Lung (tissue), 12 donors: ENCODE data around the gene CTNNBL1. TPM values are rescaled to one million over a fixed set of nuclear protein-coding genes. Genes with fewer than 3 reads are reported as not detected.
"Not testable (repeated sequence)": the region's sequence is repeated elsewhere in the genome, so short reads cannot be mapped to it uniquely, and the experiment has no call there.

Experiments used
- ATAC-seq: fragments of 200-7000 bp; cut with Tn5 transposase; one replicate; pipeline ENCODE4 v1.9.1; 2020; ENCODE audit warnings: moderate number of reproducible peaks; ENCODE audit not compliant: insufficient read depth, low FRiP score
- DNase-seq, 3 donors: peaks; one replicate each; pipeline ENCODE4 v3.0.0-alpha.2; 2013 to 2017
- H3K27ac ChIP-seq, 2 donors: one replicate each; pipeline ENCODE4 v1.5.1; 2013; ENCODE audit warnings: mild to moderate bottlenecking in 2 of 2, moderate library complexity in 2 of 2, control low read depth in 1 of 2, inconsistent platforms in 1 of 2, low read depth in 1 of 2, low read length in 1 of 2
- H3K27me3 ChIP-seq, 3 donors: one replicate each; pipeline ENCODE4 v1.5.1; 2013; ENCODE audit warnings: low read length in 2 of 3; ENCODE audit not compliant: control insufficient read depth in 3 of 3, insufficient read depth in 3 of 3
- H3K36me3 ChIP-seq, 4 donors: one replicate each; pipeline ENCODE4 v1.5.1; 2013; ENCODE audit warnings: low read length in 4 of 4, mild to moderate bottlenecking in 1 of 4, moderate library complexity in 1 of 4; ENCODE audit not compliant: control insufficient read depth in 4 of 4, insufficient read depth in 4 of 4
- H3K4me1 ChIP-seq, 5 donors: one replicate each; pipeline ENCODE4 v1.5.1; 2013; ENCODE audit warnings: low read length in 5 of 5, mild to moderate bottlenecking in 2 of 5, moderate library complexity in 1 of 5; ENCODE audit not compliant: control insufficient read depth in 5 of 5, insufficient read depth in 5 of 5
- H3K4me3 ChIP-seq: one replicate; pipeline ENCODE4 v1.5.1; 2013; ENCODE audit warnings: mild to moderate bottlenecking, control low read depth, moderate library complexity
- H3K9ac ChIP-seq, 2 donors: one replicate each; pipeline ENCODE4 v1.5.1; 2013; ENCODE audit warnings: low read length in 2 of 2, control low read depth in 1 of 2; ENCODE audit not compliant: insufficient read depth in 1 of 2
- H3K9me3 ChIP-seq, 4 donors: one replicate each; pipeline ENCODE4 v1.5.1; 2013; ENCODE audit warnings: low read length in 3 of 4, mild to moderate bottlenecking in 1 of 4, moderate library complexity in 1 of 4; ENCODE audit not compliant: control insufficient read depth in 4 of 4, insufficient read depth in 3 of 4
- CTCF ChIP-seq: IDR thresholded peaks from 2 replicates; pipeline ENCODE4 v1.5.1; 2012; ENCODE audit warnings: mild to moderate bottlenecking; ENCODE audit errors: control extremely low read depth, extremely low read depth
- WGBS, 2 donors: extraction: QIAGEN DNeasy Blood & Tissue Kit; methylation state at CpG; one replicate each; pipeline ENCODE4 v1.1.7; 2013; 5-methylcytosine and 5-hydroxymethylcytosine counted together
- polyA plus RNA-seq, 2 donors: library from polyadenylated mRNA; stranded (reverse); fragments of 200-250 nt; gene quantifications; one replicate each; pipeline ENCODE4 v1.2.1, GENCODE V29; 2013
- total RNA-seq, 2 donors: library from RNA; depleted of rRNA in 1 of 2; stranded (reverse); fragments of >200 nt in 1 of 2; gene quantifications; one replicate each; pipeline ENCODE4 v1.2.1, GENCODE V29; 2014 to 2021
- donor health status: control.
- donor health status: control.
- donor health status: Bipolar disorder and iron deficiency.
- donor health status: healthy.
- donor health status: DM: yes; HTN: yes; CAD: no.

Gene CTNNBL1
- total and polyA plus RNA-seq, 4 donors = 38.9 to 53.1 (median 49.2) TPM

DNA sequence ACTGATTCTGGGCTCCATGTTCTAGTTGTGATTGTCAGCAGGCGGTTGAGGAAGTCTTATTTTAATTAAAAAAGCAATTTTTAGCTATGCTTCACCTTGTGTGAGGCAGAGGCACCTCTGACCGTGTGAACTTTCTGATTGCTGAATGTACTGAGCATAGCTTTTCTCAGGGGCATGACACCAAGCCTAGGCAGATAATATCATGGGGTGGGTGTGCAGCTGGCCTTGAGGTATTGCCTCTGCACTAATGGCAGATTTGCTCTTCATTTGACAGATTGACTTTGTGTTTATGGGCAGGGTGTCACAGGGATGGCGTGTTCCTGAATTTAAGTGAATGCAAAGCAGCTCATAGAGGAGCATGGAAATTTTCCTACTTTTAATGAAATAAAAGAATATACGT is 19.6 kb downstream of the CTNNBL1 start:
- Histone ChIP-seq H3K4me3 (no peak overlapping the region), H3K9ac (no peak overlapping the region), H3K9me3 (no peaks in the 10 kb centered on the region), H3K27me3 (no peaks in the 10 kb centered on the region), H3K36me3 (peaks cover 0 to 1% (median 0%) of the 10 kb centered on the region in 4 donors), H3K27ac (no peak overlapping the region), H3K4me1 (peaks cover 5 to 38% (median 14%) of the 10 kb centered on the region in 5 donors)
- DNase-seq = no peak
- no peak for TF ChIP-seq CTCF
- 94 to 95% methylated on average over 4 of the region's 4 CpGs for WGBS, 2 donors
- no peak for ATAC-seq

DNA sequence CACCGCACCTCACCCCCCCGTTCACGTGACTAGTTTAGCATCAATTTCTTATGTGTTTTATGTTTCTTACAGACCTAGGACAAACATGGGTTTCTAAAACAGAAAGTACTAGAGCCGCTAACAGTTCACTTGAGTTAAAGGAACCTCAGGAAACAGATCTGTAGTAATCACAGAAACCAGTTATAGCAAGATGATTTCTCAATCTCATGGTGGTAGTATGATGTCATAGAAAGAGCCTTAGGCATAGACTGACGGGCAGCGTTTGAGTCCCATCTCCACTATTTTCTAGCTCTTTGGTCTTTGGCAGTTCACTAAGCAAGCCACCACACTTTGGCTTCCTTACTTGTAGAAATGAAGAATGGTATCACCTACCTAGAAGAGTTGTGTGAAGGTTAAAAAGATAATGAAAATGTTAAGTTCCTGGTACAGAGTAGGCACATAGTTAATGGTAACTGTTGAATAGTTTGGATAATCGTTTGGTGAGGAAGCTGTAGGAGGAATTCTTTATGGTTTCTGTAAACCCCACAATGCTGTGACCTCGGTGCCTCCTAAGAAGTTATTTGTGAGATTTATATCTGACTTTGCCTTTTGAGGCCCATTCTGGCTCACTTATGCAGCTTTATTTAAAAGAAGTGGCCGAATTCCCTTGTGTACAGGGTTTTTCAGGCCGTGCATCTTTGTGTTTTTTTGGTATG is 21.3 kb downstream of the CTNNBL1 start:
- H3K36me3 ChIP-seq = peaks cover 0 to 1% (median 0%) of the 10 kb centered on the region in 4 donors
- 57 to 72% methylated on average over 10 of the region's 10 CpGs for WGBS, 2 donors
- ATAC-seq (no peak), DNase-seq (no peak)
- H3K9ac ChIP-seq = no peak overlapping the region
- no peak overlapping the region for H3K4me3 ChIP-seq
- no peaks in the 10 kb centered on the region for H3K9me3 ChIP-seq
- no peak overlapping the region for H3K27ac ChIP-seq
- H3K27me3 ChIP-seq = no peaks in the 10 kb centered on the region
- H3K4me1 ChIP-seq = peaks cover 5 to 33% (median 14%) of the 10 kb centered on the region in 5 donors
- no peak for TF ChIP-seq CTCF

GRCh38 chr20:37721751-37722150 is 27.9 kb downstream of the CTNNBL1 start:
- Histone ChIP-seq H3K27ac (no peak overlapping the region), H3K4me1 (peaks cover 0 to 7% (median 4%) of the 10 kb centered on the region in 5 donors), H3K9ac (no peak overlapping the region), H3K36me3 (no peaks in the 10 kb centered on the region), H3K27me3 (no peaks in the 10 kb centered on the region), H3K9me3 (no peaks in the 10 kb centered on the region), H3K4me3 (no peak overlapping the region)
- TF ChIP-seq CTCF = no peak
- 96 to 100% methylated on average over 1 of the region's 1 CpG for WGBS, 2 donors
- ATAC-seq (no peak), DNase-seq (no peak)

GRCh38 chr20:37722312-37722711 is 28.5 kb downstream of the CTNNBL1 start:
- H3K9ac ChIP-seq, H3K36me3 ChIP-seq, H3K27ac ChIP-seq, H3K27me3 ChIP-seq, H3K9me3 ChIP-seq, DNase-seq, ATAC-seq, H3K4me3 ChIP-seq: not testable (repeated sequence)
- peaks cover 0 to 13% (median 4%) of the 10 kb centered on the region in 5 donors for H3K4me1 ChIP-seq
- WGBS, 2 donors = 96 to 97% methylated on average over 4 of the region's 4 CpGs
